SK-N-SH (cell line): ENCODE results near the gene MINDY4. TPM values are rescaled to one million over a fixed set of nuclear protein-coding genes. Genes with fewer than 3 reads are reported as not detected.

Source experiments
- CTCF ChIA-PET: fragments of 300-600, 350-600 bp; formaldehyde crosslinking; extraction: SDS; loops from one replicate; lab custom pipeline; 2021; lab: Yijun Ruan, JAX
- POLR2A ChIA-PET: fragments of 350-600 bp; sonication (Branson Sonifier 250); formaldehyde crosslinking; extraction: SDS; loops from one replicate; lab custom pipeline; 2020; ENCODE audit warnings: antibody characterized with exemption, inconsistent platforms; lab: Yijun Ruan, JAX
- DNase-seq: peaks from one replicate; pipeline ENCODE4 v3.0.0; 2012
- H2AFZ ChIP-seq: fragments of 200-600 bp; sonication (generic); 2 replicates; pipeline ENCODE4 v1.8.1; 2016; ENCODE audit warnings: antibody characterized with exemption, mild to moderate bottlenecking, low read depth
- H3F3A ChIP-seq: fragments of 200-600 bp; sonication (generic); replicated peaks from 2 replicates; pipeline ENCODE3; 2016; ENCODE audit warnings: antibody characterized with exemption, mild to moderate bottlenecking; ENCODE audit not compliant: insufficient read depth
- H3K27ac ChIP-seq, 2 experiments: fragments of 200-500 bp in 1 of 2; fragments of 200-600 bp in 1 of 2; sonication (Bioruptor generic) in 1 of 2; sonication (generic), shearing (Covaris generic) in 1 of 2; 2 replicates each; pipeline versions ENCODE4 v1.5.1 to v1.6.1; 2014 to 2016; ENCODE audit warnings: low read depth in 2 of 2, inconsistent platforms in 1 of 2, low read length in 1 of 2, mild to moderate bottlenecking in 1 of 2, mixed read lengths in 1 of 2
- H3K27me3 ChIP-seq: fragments of 200-600 bp; sonication (generic), shearing (Covaris generic); 2 replicates; pipeline ENCODE4 v1.6.1; 2016; ENCODE audit warnings: mixed run types; ENCODE audit not compliant: insufficient read depth
- H3K36me3 ChIP-seq, 2 experiments: fragments of 200-500 bp in 1 of 2; fragments of 200-600 bp in 1 of 2; sonication (Bioruptor generic) in 1 of 2; sonication (generic) in 1 of 2; replicated peaks in 1 of 2; 2 replicates each; pipeline versions ENCODE3 to v1.5.1; 2014 to 2016; ENCODE audit warnings: low read length in 1 of 2, mild to moderate bottlenecking in 1 of 2; ENCODE audit not compliant: insufficient read depth in 2 of 2, control insufficient read depth in 1 of 2
- H3K4me1 ChIP-seq, 2 experiments: fragments of 200-500 bp in 1 of 2; fragments of 200-600 bp in 1 of 2; sonication (Bioruptor generic) in 1 of 2; sonication (generic), shearing (Covaris generic) in 1 of 2; 2 replicates each; pipeline versions ENCODE4 v1.5.1 to v1.6.1; 2014 to 2016; ENCODE audit warnings: low read depth in 1 of 2, low read length in 1 of 2, mixed run types in 1 of 2; ENCODE audit not compliant: insufficient read depth in 2 of 2, control insufficient read depth in 1 of 2
- H3K4me2 ChIP-seq: fragments of 200-600 bp; sonication (generic), shearing (Covaris generic); 2 replicates; pipeline ENCODE4 v1.6.1; 2017; ENCODE audit warnings: mixed run types
- H3K4me3 ChIP-seq, 2 experiments: fragments of 200-500 bp in 1 of 2; fragments of 200-600 bp in 1 of 2; sonication (Bioruptor generic) in 1 of 2; sonication (generic), shearing (Covaris generic) in 1 of 2; 2 replicates each; pipeline versions ENCODE4 v1.5.1 to v1.8.1; 2014 to 2016; ENCODE audit warnings: low read depth in 2 of 2, inconsistent platforms in 1 of 2, low read length in 1 of 2, mild to moderate bottlenecking in 1 of 2, mixed read lengths in 1 of 2, moderate library complexity in 1 of 2
- H3K79me2 ChIP-seq: fragments of 200-600 bp; sonication (generic); 2 replicates; pipeline ENCODE4 v1.8.1; 2017; ENCODE audit warnings: mild to moderate bottlenecking; ENCODE audit not compliant: insufficient read depth
- H3K9ac ChIP-seq: fragments of 200-600 bp; sonication (generic); 2 replicates; pipeline ENCODE4 v1.6.1; 2017; ENCODE audit warnings: mixed run types
- H3K9me2 ChIP-seq: fragments of 200-600 bp; sonication (generic); 2 replicates; pipeline ENCODE4 v1.6.1; 2017; ENCODE audit warnings: mixed run types
- H3K9me3 ChIP-seq: fragments of 200-600 bp; sonication (generic); 2 replicates; pipeline ENCODE4 v1.6.1; 2017; ENCODE audit warnings: mixed run types, mild to moderate bottlenecking, moderate library complexity
- H4K20me1 ChIP-seq: fragments of 200-600 bp; sonication (generic); 2 replicates; pipeline ENCODE4 v1.6.1; 2017; ENCODE audit warnings: mild to moderate bottlenecking, mixed run types; ENCODE audit not compliant: insufficient read depth
- ELF1 ChIP-seq: IDR thresholded peaks from 2 replicates; pipeline ENCODE4 v1.4.0; 2012
- EZH2phosphoT487 ChIP-seq: fragments of 200-600 bp; sonication (generic); IDR thresholded peaks from 2 replicates; pipeline ENCODE4 v1.6.1; 2017; ENCODE audit warnings: low read depth, mixed run types, mild to moderate bottlenecking, antibody characterized with exemption, moderate library complexity, borderline replicate concordance
- FOXJ3 ChIP-seq: sonication (generic); formaldehyde crosslinking; IDR thresholded peaks from 2 replicates; pipeline ENCODE4 v1.5.1; 2020; ENCODE audit warnings: mild to moderate bottlenecking, missing genetic modification reagents
- FOXM1 ChIP-seq: IDR thresholded peaks from 2 replicates; pipeline ENCODE4 v1.4.0; 2012; ENCODE audit warnings: low read depth, mild to moderate bottlenecking
- MEF2A ChIP-seq: IDR thresholded peaks from 2 replicates; pipeline ENCODE4 v1.4.0; 2012; ENCODE audit warnings: low read depth, borderline replicate concordance
- NFIC ChIP-seq: IDR thresholded peaks from 2 replicates; pipeline ENCODE4 v1.4.0; 2012; ENCODE audit warnings: borderline replicate concordance
- PBX3 ChIP-seq: IDR thresholded peaks from 2 replicates; pipeline ENCODE4; 2012
- REST ChIP-seq: IDR thresholded peaks from 2 replicates; pipeline ENCODE4 v1.6.1; 2012; ENCODE audit warnings: mild to moderate bottlenecking, low read depth, low read length, moderate library complexity
- SMC3 ChIP-seq: IDR thresholded peaks from 2 replicates; pipeline ENCODE4 v1.6.1; 2012; ENCODE audit warnings: low read depth, low read length, improper control_type of control experiment
- TAF1 ChIP-seq: IDR thresholded peaks from 2 replicates; pipeline ENCODE4 v1.6.1; 2012; ENCODE audit warnings: low read depth, mild to moderate bottlenecking, low read length, moderate library complexity, borderline replicate concordance
- TCF12 ChIP-seq: IDR thresholded peaks from 2 replicates; pipeline ENCODE4 v1.4.0; 2012
- USF2 ChIP-seq: fragments of 150-350 bp; IDR thresholded peaks from 2 replicates; pipeline ENCODE4 v1.6.1; 2017; ENCODE audit warnings: antibody characterized with exemption, low read length, low read depth, borderline replicate concordance
- YY1 ChIP-seq: IDR thresholded peaks from 2 replicates; pipeline ENCODE4 v1.4.0; 2012; ENCODE audit warnings: low read depth, mild to moderate bottlenecking
- WGBS: methylation state at CpG from one replicate; pipeline ENCODE4 v1.1.6; 2017; ENCODE audit warnings: low lambda C conversion rate; 5-methylcytosine and 5-hydroxymethylcytosine counted together
- polyA plus RNA-seq, 3 experiments: library from polyadenylated mRNA; depleted of rRNA; stranded (reverse); fragments of >200 nt; gene quantifications; 2 replicates each; pipeline ENCODE4 v1.2.3, GENCODE V29; 2012

The MINDY4 gene
- polyA plus RNA-seq, 1 of the 3 experiments (the other 2 are of a cell fraction): 1.8 TPM

GRCh38 chr7:30838008-30838407, 66.8 kb downstream of the MINDY4 start:
- no peak overlapping the region for H3K9ac ChIP-seq
- ChIA-PET POLR2A (no interaction called here), CTCF (interaction anchor here (2.7 kb wide), 1 partner anchor 101 kb away, joined by 9 read pairs; no protein-coding TSS in a partner anchor)
- 92% methylated on average over 5 of the region's 5 CpGs for WGBS
- H3K36me3 ChIP-seq: peaks cover 0 to 14% of the 10 kb centered on the region in 2 experiments
- H3K79me2 ChIP-seq: no peaks in the 10 kb centered on the region
- no peaks in the 10 kb centered on the region for H3K27me3 ChIP-seq
- no peaks in the 10 kb centered on the region for H3K9me3 ChIP-seq
- peaks cover 2 to 8% of the 10 kb centered on the region in 2 experiments; a peak in 2 of 4 replicates for H3K4me1 ChIP-seq
- no peak overlapping the region for H3K4me3 ChIP-seq
- H2AFZ ChIP-seq: no peak overlapping the region
- no peak overlapping the region for H3K27ac ChIP-seq
- DNase-seq: no peak
- TF ChIP-seq NFIC: no peak
- no peak for TF ChIP-seq TAF1
- TF ChIP-seq ELF1: no peak
- no peak for TF ChIP-seq YY1
- TF ChIP-seq USF2: no peak
- no peak for TF ChIP-seq REST
- no peak for TF ChIP-seq PBX3
- TF ChIP-seq MEF2A: no peak
- TF ChIP-seq EZH2phosphoT487: no peak
- H3K4me2 ChIP-seq: no peak overlapping the region
- H4K20me1 ChIP-seq: no peaks in the 10 kb centered on the region
- no peaks in the 10 kb centered on the region for H3K9me2 ChIP-seq
- no peaks in the 10 kb centered on the region for H3F3A ChIP-seq

GRCh38 chr7:30840141-30841024, 69.2 kb downstream of the MINDY4 start:
- no peak for DNase-seq
- no peak for TF ChIP-seq FOXM1
- TF ChIP-seq FOXJ3 (CRISPR knock-in tag): no peak
- no peak for TF ChIP-seq MEF2A
- no peak for TF ChIP-seq NFIC
- no peak for TF ChIP-seq SMC3
- TF ChIP-seq PBX3: no peak
- TF ChIP-seq EZH2phosphoT487: no peak
- no peak for TF ChIP-seq TCF12
- Histone ChIP-seq H3K27ac (no peak overlapping the region), H3K9me2 (no peaks in the 10 kb centered on the region), H3K27me3 (no peaks in the 10 kb centered on the region), H3K4me1 (peaks cover 8 to 30% of the 10 kb centered on the region in 2 experiments; a peak in 2 of 4 replicates), H3K36me3 (peaks cover 0 to 14% of the 10 kb centered on the region in 2 experiments), H3K4me3 (no peak overlapping the region), H3K4me2 (no peak overlapping the region), H3K9ac (no peak overlapping the region), H3F3A (no peaks in the 10 kb centered on the region), H4K20me1 (no peaks in the 10 kb centered on the region), H3K79me2 (no peaks in the 10 kb centered on the region), H3K9me3 (no peaks in the 10 kb centered on the region), H2AFZ (no peak overlapping the region)
- POLR2A ChIA-PET: no interaction called here
- CTCF ChIA-PET: interaction anchor here (0.7 to 2.7 kb wide), 6 partner anchors 9 to 294 kb away, joined by 3 to 9 read pairs (median 4); no protein-coding TSS in a partner anchor
- 90% methylated on average over 6 of the region's 6 CpGs for WGBS
